H1 (cell line): ENCODE results near the gene XPNPEP2. TPM values are rescaled to one million over a fixed set of nuclear protein-coding genes. Genes with fewer than 3 reads are reported as not detected.

Source experiments
- CTCF ChIA-PET: fragments of 300-600 bp; sonication (Branson Sonifier 250); formaldehyde crosslinking; loops from one replicate; lab custom pipeline; 2021; ENCODE audit not compliant: partially characterized antibody; lab: Charles Lee
- POLR2A ChIA-PET: fragments of 300-600 bp; sonication (Branson Sonifier 250); formaldehyde crosslinking; loops from one replicate; lab custom pipeline; 2021; ENCODE audit warnings: inconsistent platforms; ENCODE audit not compliant: partially characterized antibody; lab: Charles Lee
- DNase-seq, 2 experiments: peaks; one replicate each; pipeline versions ENCODE4 v3.0.0 to v3.0.0-alpha.2; 2010 to 2022; ENCODE audit warnings: low spot score in 2 of 2, low read depth in 1 of 2, mixed read lengths in 1 of 2
- FAIRE-seq: peaks from 2 replicates; lab custom pipeline; 2011; peaks lifted over from hg19 to GRCh38; lab: Jason Lieb, UNC
- H2AFZ ChIP-seq: 2 replicates; pipeline ENCODE4 v1.8.1; 2012; ENCODE audit warnings: low read length, inconsistent platforms
- H2AK5ac ChIP-seq: 2 replicates; pipeline ENCODE4 v1.6.1; 2013; ENCODE audit warnings: low read depth, low read length
- H2BK120ac ChIP-seq: replicated peaks from 2 replicates; pipeline ENCODE3; 2013; ENCODE audit warnings: low read depth, low read length, inconsistent platforms
- H2BK12ac ChIP-seq: 2 replicates; pipeline ENCODE4 v1.6.1; 2013; ENCODE audit warnings: low read depth, low read length
- H2BK15ac ChIP-seq: 2 replicates; pipeline ENCODE4 v1.6.1; 2013; ENCODE audit warnings: low read length
- H2BK20ac ChIP-seq: 2 replicates; pipeline ENCODE4 v1.6.1; 2013; ENCODE audit warnings: low read length
- H2BK5ac ChIP-seq: 2 replicates; pipeline ENCODE4 v1.6.1; 2013; ENCODE audit warnings: low read depth, low read length
- H3K14ac ChIP-seq: 2 replicates; pipeline ENCODE4 v1.6.1; 2013; ENCODE audit warnings: inconsistent platforms; ENCODE audit not compliant: insufficient read length
- H3K18ac ChIP-seq: 2 replicates; pipeline ENCODE4 v1.6.1; 2013; ENCODE audit warnings: low read length; ENCODE audit errors: extremely low read depth
- H3K23ac ChIP-seq: 2 replicates; pipeline ENCODE4 v1.6.1; 2013; ENCODE audit warnings: inconsistent platforms; ENCODE audit not compliant: insufficient read length
- H3K23me2 ChIP-seq: 2 replicates; pipeline ENCODE4 v1.6.1; 2013; ENCODE audit warnings: low read depth, low read length
- H3K27ac ChIP-seq: 2 replicates; pipeline ENCODE4 v1.6.1; 2011; ENCODE audit warnings: low read depth, low read length, inconsistent platforms
- H3K27me3 ChIP-seq, 4 experiments: replicated peaks in 1 of 4; 1 replicate in 1 of 4; 2 replicates in 3 of 4; pipeline versions ENCODE4 v1.6.1 to v1.8.1; 2011 to 2013; ENCODE audit warnings: low read length in 3 of 4, mild to moderate bottlenecking in 3 of 4, inconsistent platforms in 2 of 4, mixed read lengths in 2 of 4, moderate library complexity in 1 of 4; ENCODE audit not compliant: control insufficient read depth in 3 of 4, insufficient read depth in 3 of 4; ENCODE audit errors: extremely low read depth in 1 of 4
- H3K36me3 ChIP-seq, 4 experiments: 2 replicates each; pipeline versions ENCODE4 v1.6.1 to v1.8.1; 2011 to 2013; ENCODE audit warnings: mild to moderate bottlenecking in 4 of 4, low read length in 3 of 4, moderate library complexity in 2 of 4, control low read depth in 1 of 4, inconsistent platforms in 1 of 4; ENCODE audit not compliant: insufficient read depth in 4 of 4, control insufficient read depth in 2 of 4
- H3K4ac ChIP-seq: replicated peaks from 2 replicates; pipeline ENCODE3; 2013; ENCODE audit warnings: low read length, low read depth, mixed read lengths, inconsistent platforms; ENCODE audit not compliant: insufficient read length
- H3K4me1 ChIP-seq, 4 experiments: replicated peaks in 1 of 4; 1 replicate in 1 of 4; 2 replicates in 3 of 4; pipeline versions ENCODE4 v1.6.1 to v1.8.1; 2011 to 2013; ENCODE audit warnings: low read length in 3 of 4, inconsistent platforms in 2 of 4, mixed read lengths in 1 of 4; ENCODE audit not compliant: insufficient read depth in 4 of 4, control insufficient read depth in 3 of 4
- H3K4me2 ChIP-seq, 2 experiments: 2 replicates each; pipeline versions ENCODE4 v1.6.1 to v1.8.1; 2011 to 2013; ENCODE audit warnings: low read depth in 2 of 2, low read length in 2 of 2, control low read depth in 1 of 2, inconsistent platforms in 1 of 2, mild to moderate bottlenecking in 1 of 2; ENCODE audit not compliant: insufficient read depth in 1 of 2
- H3K4me3 ChIP-seq, 4 experiments: fragments of 200-600, 300-600 bp in 1 of 4; sonication (generic), shearing (Covaris generic), sonication (Bioruptor Twin) in 1 of 4; 2 replicates each; pipeline versions ENCODE4 v1.5.1 to v1.8.1; 2011 to 2016; ENCODE audit warnings: low read length in 4 of 4, low read depth in 3 of 4, control low read depth in 2 of 4, inconsistent platforms in 2 of 4, mild to moderate bottlenecking in 2 of 4, mixed read lengths in 1 of 4, moderate library complexity in 1 of 4; ENCODE audit not compliant: insufficient read depth in 2 of 4; ENCODE audit errors: extremely low read depth in 1 of 4
- H3K56ac ChIP-seq: replicated peaks from 2 replicates; pipeline ENCODE3; 2013; ENCODE audit warnings: low read depth, mild to moderate bottlenecking, mixed read lengths, low read length, inconsistent platforms; ENCODE audit not compliant: insufficient read length
- H3K79me1 ChIP-seq: 2 replicates; pipeline ENCODE4 v1.6.1; 2013; ENCODE audit warnings: low read depth, low read length, control low read depth
- H3K79me2 ChIP-seq, 2 experiments: 2 replicates each; pipeline versions ENCODE4 v1.6.1 to v1.8.1; 2012 to 2013; ENCODE audit warnings: low read length in 2 of 2, mild to moderate bottlenecking in 2 of 2, inconsistent platforms in 1 of 2; ENCODE audit not compliant: insufficient read depth in 2 of 2, control insufficient read depth in 1 of 2
- H3K9ac ChIP-seq, 4 experiments: replicated peaks in 1 of 4; 1 replicate in 1 of 4; 2 replicates in 3 of 4; pipeline versions ENCODE4 v1.6.1 to v1.8.1; 2011 to 2013; ENCODE audit warnings: low read depth in 3 of 4, low read length in 3 of 4, control low read depth in 2 of 4, mild to moderate bottlenecking in 2 of 4, moderate library complexity in 2 of 4, inconsistent platforms in 1 of 4; ENCODE audit errors: extremely low read depth in 1 of 4
- H3K9me3 ChIP-seq, 2 experiments: 2 replicates each; pipeline versions ENCODE4 v1.6.1 to v1.8.1; 2012 to 2013; ENCODE audit warnings: mild to moderate bottlenecking in 2 of 2, moderate library complexity in 2 of 2, control low read depth in 1 of 2, inconsistent platforms in 1 of 2, low read depth in 1 of 2, low read length in 1 of 2, mixed read lengths in 1 of 2; ENCODE audit not compliant: insufficient read depth in 2 of 2
- H4K20me1 ChIP-seq, 2 experiments: replicated peaks in 1 of 2; 2 replicates each; pipeline versions ENCODE3 to v1.8.1; 2011 to 2013; ENCODE audit warnings: inconsistent platforms in 2 of 2, low read length in 2 of 2, mild to moderate bottlenecking in 1 of 2; ENCODE audit not compliant: insufficient read depth in 2 of 2, control insufficient read depth in 1 of 2
- H4K5ac ChIP-seq: 2 replicates; pipeline ENCODE4 v1.6.1; 2013; ENCODE audit warnings: low read length, low read depth, mixed read lengths, inconsistent platforms; ENCODE audit not compliant: insufficient read length
- H4K8ac ChIP-seq: 2 replicates; pipeline ENCODE4 v1.8.0; 2013; ENCODE audit warnings: mild to moderate bottlenecking, moderate library complexity, low read length, inconsistent platforms; ENCODE audit not compliant: insufficient read depth; ENCODE audit errors: extremely low read depth
- H4K91ac ChIP-seq: replicated peaks from 2 replicates; pipeline ENCODE3; 2013; ENCODE audit warnings: low read length, mixed read lengths, inconsistent platforms; ENCODE audit not compliant: insufficient read length
- ASH2L ChIP-seq: fragments of 200-600, 300-600 bp; sonication (generic); IDR thresholded peaks from one replicate; pipeline ENCODE4 v1.7.1; 2017; ENCODE audit warnings: low read length
- BCL11A ChIP-seq, 2 experiments: IDR thresholded peaks; one replicate each; pipeline ENCODE4 v1.6.1; 2011; ENCODE audit warnings: low read depth in 2 of 2, low read length in 2 of 2, mild to moderate bottlenecking in 2 of 2
- HDAC2 ChIP-seq, 2 experiments: fragments of 300-600 bp in 1 of 2; sonication (generic) in 1 of 2; IDR thresholded peaks; 2 replicates each; pipeline ENCODE4 v1.6.1; 2011 to 2012; ENCODE audit warnings: low read depth in 2 of 2, low read length in 2 of 2, mild to moderate bottlenecking in 2 of 2, moderate library complexity in 2 of 2, borderline replicate concordance in 1 of 2, inconsistent platforms in 1 of 2
- MAFK ChIP-seq: IDR thresholded peaks from 2 replicates; pipeline ENCODE4 v1.6.1; 2012; ENCODE audit warnings: low read depth, mild to moderate bottlenecking, improper control_type of control experiment, low read length
- NANOG ChIP-seq: IDR thresholded peaks from 2 replicates; pipeline ENCODE4 v1.6.1; 2011; ENCODE audit warnings: low read length, low read depth, mild to moderate bottlenecking, inconsistent platforms; ENCODE audit not compliant: insufficient read depth, poor library complexity, severe bottlenecking
- SP2 ChIP-seq: IDR thresholded peaks from 2 replicates; pipeline ENCODE4 v1.6.1; 2012; ENCODE audit warnings: mild to moderate bottlenecking, low read length, inconsistent platforms
- SP4 ChIP-seq: IDR thresholded peaks from 2 replicates; pipeline ENCODE4 v1.6.1; 2012; ENCODE audit warnings: low read length, inconsistent platforms
- TBP ChIP-seq: IDR thresholded peaks from 2 replicates; pipeline ENCODE4 v1.6.1; 2011; ENCODE audit warnings: low read depth, low read length, improper control_type of control experiment
- WGBS, 2 experiments: shearing (Covaris generic) in 1 of 2; methylation state at CpG; one replicate each; pipeline versions ENCODE4 v1.1.6 to v1.1.7; 2013 to 2015; ENCODE audit warnings: low lambda C conversion rate in 2 of 2, mixed read lengths in 2 of 2, inconsistent platforms in 1 of 2, low coverage in 1 of 2, missing lambda C conversion rate in 1 of 2; ENCODE audit not compliant: insufficient replicate concordance in 2 of 2, insufficient coverage in 1 of 2, insufficient read length in 1 of 2; ENCODE audit errors: extremely low coverage in 1 of 2, missing lambda C conversion rate in 1 of 2; 5-methylcytosine and 5-hydroxymethylcytosine counted together
- polyA plus RNA-seq, 7 experiments: library from polyadenylated mRNA; depleted of rRNA in 3 of 7; stranded (reverse) in 5 of 7; unstranded in 2 of 7; fragments of >200 nt in 5 of 7; fragments of 200-250 nt in 2 of 7; gene quantifications; 1 replicate in 5 of 7; 2 replicates in 1 of 7; 4 replicates in 1 of 7; pipeline versions ENCODE4 v1.2.1 to v1.2.3, GENCODE V29; 2011 to 2013; ENCODE audit warnings: missing spikeins in 2 of 7, mixed read lengths in 2 of 7
- total RNA-seq: library from RNA; stranded (reverse); fragmentation: NEBNext Ultra II Directional; extraction: Animal tissue kit (Norgen Biotek cat#: 25700); gene quantifications from 2 replicates; pipeline ENCODE4 v1.2.1, GENCODE V29; 2021

Gene XPNPEP2
- total and polyA plus RNA-seq, 2 of the 8 experiments (the other 6 are each of a cell fraction or from before 2014, with no cell fraction given), result 0.27 TPM; not detected in 1

DNA sequence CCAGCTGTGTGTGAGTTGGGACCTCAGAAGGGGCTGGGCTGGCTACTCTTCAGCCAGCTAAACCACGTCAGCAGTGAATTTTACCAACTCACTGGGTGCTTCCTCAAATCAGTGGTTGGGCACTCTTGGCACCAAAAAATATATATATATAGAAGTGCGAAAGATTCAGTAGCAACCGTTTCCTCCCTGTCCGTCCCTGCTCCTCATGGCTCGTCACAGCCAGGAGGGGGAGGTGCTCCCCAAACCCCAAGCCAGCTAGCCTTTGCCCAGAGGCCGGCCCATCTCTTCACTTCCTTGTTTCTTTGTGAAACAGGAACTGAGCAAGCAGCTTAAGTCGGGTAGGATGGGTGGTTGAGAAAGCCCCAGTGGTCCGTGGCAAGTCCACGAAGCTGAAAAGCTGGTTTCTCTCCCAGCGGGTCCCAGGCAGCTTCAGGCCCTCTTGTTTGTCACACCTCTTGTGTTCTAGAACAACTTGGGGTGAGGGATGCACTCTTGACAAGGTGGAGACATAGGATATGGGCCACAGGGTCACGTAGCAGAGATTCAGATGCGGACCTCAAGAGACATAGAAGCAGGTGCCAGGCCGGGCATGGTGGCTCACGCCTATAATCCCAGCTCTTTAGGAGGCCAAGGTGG lies 34.1 kb downstream of the XPNPEP2 start:
- Histone ChIP-seq H2BK12ac (no peak overlapping the region), H3K4ac (no peak overlapping the region), H3K18ac (no peak overlapping the region), H3K9ac (no peak overlapping the region), H3K27ac (no peak overlapping the region), H2BK20ac (no peak overlapping the region), H3K36me3 (no peaks in the 10 kb centered on the region), H3K4me1 (peaks cover 0 to 2% (median 0%) of the 10 kb centered on the region in 4 experiments; a peak in 3 of 7 replicates), H4K91ac (no peak overlapping the region), H2BK120ac (no peak overlapping the region), H3K23ac (no peak overlapping the region), H4K5ac (no peak overlapping the region), H3K56ac (no peak overlapping the region), H3K9me3 (no peaks in the 10 kb centered on the region), H2BK5ac (no peak overlapping the region), H3K27me3 (no peaks in the 10 kb centered on the region), H3K79me2 (no peaks in the 10 kb centered on the region)
- FAIRE-seq (no peak), DNase-seq (no peak)
- POLR2A ChIA-PET, result interaction anchor here (1.2 kb wide), 1 partner anchor 56 kb away, joined by 3 read pairs; no protein-coding TSS in a partner anchor
- WGBS, 2 experiments, result 86% methylated on average over 10 of the region's 14 CpGs; no CpG with 5 or more reads in 1 of the 2 experiments
- TF ChIP-seq SP4 (no peak), NANOG (no peak), TBP (no peak), ASH2L (no peak), HDAC2 (IDR thresholded peaks at IDR 0.05; ENCODE audit: borderline replicate concordance in 1 of 2, low read depth in 2 of 2, low read length in 2 of 2) (no peak), SP2 (no peak), MAFK (no peak), BCL11A (IDR thresholded peaks at IDR 0.05; ENCODE audit: low read depth in 2 of 2, low read length in 2 of 2) (no peak)
- TF ChIP-seq, all 59 proteins: peak for 0
- H3K79me1 ChIP-seq, result no peaks in the 10 kb centered on the region
- no peak overlapping the region for H2AFZ ChIP-seq
- CTCF ChIA-PET, result interaction anchor here (0.6 to 4.4 kb wide), 7 partner anchors 10 to 136 kb away, joined by 3 to 24 read pairs (median 4); no protein-coding TSS in a partner anchor
- H2AK5ac ChIP-seq, result no peak overlapping the region
- H3K14ac ChIP-seq, result no peak overlapping the region
- H4K20me1 ChIP-seq, result no peaks in the 10 kb centered on the region
- H2BK15ac ChIP-seq, result no peak overlapping the region
- no peaks in the 10 kb centered on the region for H3K23me2 ChIP-seq
- no peak overlapping the region for H3K4me3 ChIP-seq
- no peak overlapping the region for H3K4me2 ChIP-seq
- no peak overlapping the region for H4K8ac ChIP-seq
